ENCODE measurements around the gene KIF7. TPM values are rescaled to one million over a fixed set of nuclear protein-coding genes. Genes with fewer than 3 reads are reported as not detected.

Gene KIF7
- total RNA-seq, 4 donors from 2014 or later, result 17.0 to 26.3 (median 18.3) TPM

GRCh38 chr15:89669309-89669865 is 14.1 kb upstream of the KIF7 start:
- TF ChIP-seq POLR2A (IDR thresholded peaks at IDR 0.05) (no peak), POLR2AphosphoS5 (IDR thresholded peaks at IDR 0.05) (no peak), CTCF (IDR thresholded peaks at IDR 0.05) (no peak), EP300 (IDR thresholded peaks at IDR 0.05) (no peak)
- WGBS, 2 donors (ENCODE audit: low coverage in 1 of 2), result 49 to 60% methylated on average over 1 to 2 of the region's 9 CpGs
- H3K4me3 ChIP-seq, result no peak overlapping the region
- ATAC-seq, result no peak
- no peak overlapping the region for H3K27ac ChIP-seq
- H3K36me3 ChIP-seq, result no peaks in the 10 kb centered on the region
- no peaks in the 10 kb centered on the region for H3K27me3 ChIP-seq
- H3K4me1 ChIP-seq, result peaks cover 0 to 39% (median 17%) of the 10 kb centered on the region in 3 donors
- no peaks in the 10 kb centered on the region for H3K9me3 ChIP-seq

DNA sequence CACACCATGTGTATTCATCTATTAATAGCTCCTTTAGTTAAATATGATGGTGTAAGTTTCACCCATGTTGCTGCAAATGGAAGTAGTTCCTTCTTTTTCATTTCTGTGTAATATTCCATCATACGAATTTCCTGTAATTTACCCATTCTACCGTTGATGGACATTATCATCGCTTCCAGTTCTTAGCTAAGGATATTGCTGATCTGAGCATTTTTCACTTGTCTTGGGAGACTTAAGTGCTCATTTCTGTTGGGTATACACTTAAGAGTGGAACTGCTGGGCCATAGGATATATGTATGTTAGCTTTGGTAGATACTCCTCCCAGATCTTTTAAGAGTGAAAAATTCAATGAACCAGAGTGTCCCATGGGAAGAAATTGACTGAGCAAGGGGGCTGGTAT is 12.9 kb upstream of the KIF7 start:
- TF ChIP-seq EP300 (IDR thresholded peaks at IDR 0.05) (no peak), POLR2AphosphoS5 (IDR thresholded peaks at IDR 0.05) (no peak), CTCF (IDR thresholded peaks at IDR 0.05) (no peak), POLR2A (IDR thresholded peaks at IDR 0.05) (no peak)
- Histone ChIP-seq H3K36me3 (no peaks in the 10 kb centered on the region), H3K4me3 (no peak overlapping the region), H3K4me1 (peaks cover 0 to 38% (median 17%) of the 10 kb centered on the region in 3 donors), H3K27me3 (no peaks in the 10 kb centered on the region), H3K27ac (no peak overlapping the region), H3K9me3 (no peaks in the 10 kb centered on the region)
- ATAC-seq, result no peak
- WGBS, 2 donors (ENCODE audit: low coverage in 1 of 2), result 93 to 100% methylated on average over 2 to 3 of the region's 3 CpGs

- Histone ChIP-seq H3K4me3 (no peak overlapping the region), H3K36me3 (no peaks in the 10 kb centered on the region), H3K9me3 (no peaks in the 10 kb centered on the region), H3K27ac (no peak overlapping the region), H3K4me1 (peaks cover 0 to 38% (median 17%) of the 10 kb centered on the region in 3 donors), H3K27me3 (no peaks in the 10 kb centered on the region)
- no peak for TF ChIP-seq POLR2AphosphoS5 (IDR thresholded peaks at IDR 0.05)
- no peak for TF ChIP-seq CTCF (IDR thresholded peaks at IDR 0.05)
- no peak for TF ChIP-seq POLR2A (IDR thresholded peaks at IDR 0.05)
- TF ChIP-seq EP300 (IDR thresholded peaks at IDR 0.05), result no peak
- no peak for ATAC-seq
- whole genome bisulfite sequencing, 2 donors (ENCODE audit: low coverage in 1 of 2), result no CpG with 5 or more reads among the region's 7 CpGs
These were observed 12.4 kb upstream of the KIF7 start for GRCh38 chr15:89667706-89667960.

- Histone ChIP-seq H3K4me3 (no peak overlapping the region), H3K9me3 (no peaks in the 10 kb centered on the region), H3K27me3 (no peaks in the 10 kb centered on the region), H3K4me1 (peaks cover 0 to 36% (median 11%) of the 10 kb centered on the region in 3 donors), H3K36me3 (no peaks in the 10 kb centered on the region), H3K27ac (peak overlapping the region in 3 of 4 donors; percentile 86 to 91 (median 90))
- no peak for ATAC-seq
- no peak for TF ChIP-seq POLR2AphosphoS5 (IDR thresholded peaks at IDR 0.05)
- no peak for TF ChIP-seq CTCF (IDR thresholded peaks at IDR 0.05)
- no peak for TF ChIP-seq EP300 (IDR thresholded peaks at IDR 0.05)
- no peak for TF ChIP-seq POLR2A (IDR thresholded peaks at IDR 0.05)
- WGBS, 2 donors (ENCODE audit: low coverage in 1 of 2), result 79% methylated on average over 2 of the region's 13 CpGs; no CpG with 5 or more reads in 1 of the 2 donors
These were observed 11.8 kb upstream of the KIF7 start for GRCh38 chr15:89666858-89667705.
